A549 (cell line): ENCODE results near the gene DNAJC3. TPM values are rescaled to one million over a fixed set of nuclear protein-coding genes. Genes with fewer than 3 reads are reported as not detected.

Experiments
- ATAC-seq, 2 experiments: fragments of 200-7000 bp in 1 of 2; fragments of >200 bp in 1 of 2; cut with Nextera tagmentation in 1 of 2; cut with Tn5 transposase in 1 of 2; 3 replicates each; pipeline versions ENCODE4 v1.8.0 to v1.9.1; 2018 to 2020; ENCODE audit warnings: mild to moderate bottlenecking in 1 of 2, moderate library complexity in 1 of 2
- CTCF ChIA-PET: fragments of 300-600 bp; sonication (Branson Sonifier 250); formaldehyde crosslinking; extraction: SDS; loops from one replicate; lab custom pipeline; 2021; ENCODE audit warnings: antibody characterized with exemption, inconsistent platforms; lab: Yijun Ruan, JAX
- POLR2A ChIA-PET: fragments of 350-600 bp; formaldehyde crosslinking; extraction: SDS; loops from one replicate; lab custom pipeline; 2021; ENCODE audit warnings: antibody characterized with exemption, inconsistent platforms; lab: Yijun Ruan, JAX
- DNase-seq, 2 experiments: peaks; one replicate each; pipeline versions ENCODE4 v3.0.0 to v3.0.0-alpha.2; 2011 to 2016; ENCODE audit warnings: low read depth in 1 of 2, low spot score in 1 of 2
- FAIRE-seq: peaks from 2 replicates; lab custom pipeline; 2011; peaks lifted over from hg19 to GRCh38; lab: Jason Lieb, UNC
- H3K27ac ChIP-seq, 2 experiments: fragments of >200 bp; sonication (Bioruptor Twin); formaldehyde crosslinking; 3 replicates each; pipeline ENCODE4 v1.5.1; 2016 to 2017
- H3K4me1 ChIP-seq: fragments of >200 bp; sonication (Bioruptor Twin); formaldehyde crosslinking; 3 replicates; pipeline ENCODE4 v1.6.1; 2016
- H3K4me2 ChIP-seq: fragments of >200 bp; sonication (Bioruptor Twin); formaldehyde crosslinking; 3 replicates; pipeline ENCODE4 v1.6.1; 2016
- H3K4me3 ChIP-seq: fragments of >200 bp; sonication (Bioruptor Twin); formaldehyde crosslinking; 3 replicates; pipeline ENCODE4 v1.5.1; 2016
- H3K9me3 ChIP-seq: fragments of >200 bp; sonication (Bioruptor Twin); formaldehyde crosslinking; 3 replicates; pipeline ENCODE4 v1.6.1; 2016
- BHLHE40 ChIP-seq: IDR thresholded peaks from 2 replicates; pipeline ENCODE4 v1.6.1; 2012; ENCODE audit warnings: low read depth, low read length, inconsistent platforms
- CBX2 ChIP-seq: fragments of 200-600 bp; sonication (generic); IDR thresholded peaks from 2 replicates; pipeline ENCODE4 v1.6.1; 2016; ENCODE audit warnings: low read depth, mild to moderate bottlenecking, borderline replicate concordance
- CBX8 ChIP-seq: fragments of 200-600 bp; sonication (generic); IDR thresholded peaks from 2 replicates; pipeline ENCODE4 v1.6.1; 2016
- CHD2 ChIP-seq: fragments of 150-350 bp; IDR thresholded peaks from 2 replicates; pipeline ENCODE4 v1.6.1; 2014; ENCODE audit warnings: low read length; ENCODE audit not compliant: partially characterized antibody
- CHD4 ChIP-seq: fragments of 200-600 bp; sonication (generic); IDR thresholded peaks from 2 replicates; pipeline ENCODE4 v1.6.1; 2016; ENCODE audit warnings: antibody characterized with exemption, mild to moderate bottlenecking, borderline replicate concordance
- EHF ChIP-seq: fragments of 250-450 bp; sonication (Bioruptor Pico); IDR thresholded peaks from 2 replicates; pipeline ENCODE4 v1.5.0; 2020; ENCODE audit warnings: mild to moderate bottlenecking
- EP300 ChIP-seq, 2 experiments: fragments of >200 bp; sonication (Bioruptor Twin); formaldehyde crosslinking; IDR thresholded peaks; 2 replicates in 1 of 2; 3 replicates in 1 of 2; pipeline ENCODE4 v1.6.1; 2016 to 2017
- ESRRA ChIP-seq: fragments of 150-350 bp; IDR thresholded peaks from 2 replicates; pipeline ENCODE4 v1.6.1; 2014; ENCODE audit warnings: mild to moderate bottlenecking, low read length, borderline replicate concordance
- FOSB ChIP-seq: fragments of 250-450 bp; sonication (Bioruptor Pico); IDR thresholded peaks from 2 replicates; pipeline ENCODE4 v1.5.0; 2020; ENCODE audit warnings: mild to moderate bottlenecking, moderate library complexity
- JUN ChIP-seq, 2 experiments: fragments of >200 bp; sonication (Bioruptor Twin); formaldehyde crosslinking; IDR thresholded peaks; 2 replicates in 1 of 2; 3 replicates in 1 of 2; pipeline ENCODE4 v1.6.1; 2016 to 2017
- KDM1A ChIP-seq: fragments of 200-600 bp; sonication (generic); IDR thresholded peaks from 2 replicates; pipeline ENCODE4 v1.6.1; 2016; ENCODE audit warnings: low read depth, mild to moderate bottlenecking
- KDM5A ChIP-seq: fragments of 200-600 bp; sonication (generic); IDR thresholded peaks from 2 replicates; pipeline ENCODE4 v1.6.1; 2016; ENCODE audit warnings: antibody characterized with exemption, mild to moderate bottlenecking
- MAFK ChIP-seq: fragments of 450-650 bp; IDR thresholded peaks from 2 replicates; pipeline ENCODE4 v1.6.1; 2014; ENCODE audit not compliant: partially characterized antibody
- MAZ ChIP-seq: fragments of 150-350 bp; IDR thresholded peaks from 2 replicates; pipeline ENCODE4 v1.6.1; 2014; ENCODE audit warnings: antibody characterized with exemption, low read depth, low read length, borderline replicate concordance
- PHF8 ChIP-seq: fragments of 200-600 bp; sonication (generic); IDR thresholded peaks from 2 replicates; pipeline ENCODE4 v1.6.1; 2016; ENCODE audit warnings: low read depth, mild to moderate bottlenecking, antibody characterized with exemption, moderate library complexity, borderline replicate concordance
- POLR2AphosphoS2 ChIP-seq: conservative IDR thresholded peaks from 2 replicates; pipeline ENCODE4 v1.6.1; 2012; ENCODE audit warnings: low read length, improper control_type of control experiment, inconsistent platforms
- RFX5 ChIP-seq: fragments of 450-650 bp; IDR thresholded peaks from 2 replicates; pipeline ENCODE4 v1.7.1; 2014; ENCODE audit warnings: antibody characterized with exemption, mild to moderate bottlenecking, moderate library complexity
- SREBF2 ChIP-seq: fragments of 450-650 bp; IDR thresholded peaks from 2 replicates; pipeline ENCODE4 v1.6.1; 2014; ENCODE audit warnings: mild to moderate bottlenecking, moderate library complexity
- TFCP2L1 ChIP-seq: fragments of 250-450 bp; sonication (Bioruptor Pico); IDR thresholded peaks from 2 replicates; pipeline ENCODE4 v1.5.0; 2021; ENCODE audit warnings: mild to moderate bottlenecking
- ZNF302 ChIP-seq: fragments of 250-450 bp; sonication (Bioruptor Pico); IDR thresholded peaks from 2 replicates; pipeline ENCODE4 v1.9.0; 2021; ENCODE audit warnings: inconsistent platforms, mild to moderate bottlenecking, moderate library complexity
- WGBS: methylation state at CpG from one replicate; pipeline ENCODE4 v1.1.6; 2017; ENCODE audit errors: missing lambda C conversion rate; 5-methylcytosine and 5-hydroxymethylcytosine counted together
- polyA plus RNA-seq, 4 experiments: library from polyadenylated mRNA; depleted of rRNA in 3 of 4; stranded (reverse); fragments of >200 nt; fragmentation: RNase III in 1 of 4; extraction: RNeasy Plus Mini Kit Qiagen cat#74134 plus additional on column Dnase treatment in 1 of 4; gene quantifications; 2 replicates in 3 of 4; 3 replicates in 1 of 4; pipeline ENCODE4 v1.2.3, GENCODE V29; 2011 to 2017
- TF ChIP-seq, protein P1 (sequence below): fragments of 250-450 bp; sonication (Bioruptor Pico); IDR thresholded peaks from 2 replicates; pipeline ENCODE4 v1.5.0; 2021; ENCODE audit warnings: mild to moderate bottlenecking, moderate library complexity, borderline replicate concordance
- TF ChIP-seq, protein P2 (sequence below): IDR thresholded peaks from 2 replicates; pipeline ENCODE4 v1.6.1; 2012
- TF ChIP-seq, protein P3 (sequence below): IDR thresholded peaks from 2 replicates; pipeline ENCODE4 v1.6.1; 2012; ENCODE audit warnings: low read depth, borderline replicate concordance
- TF ChIP-seq, protein P4 (sequence below): IDR thresholded peaks from 2 replicates; pipeline ENCODE4 v1.6.1; 2012
- TF ChIP-seq, protein P5 (sequence below): fragments of 250-450 bp; sonication (Bioruptor Pico); IDR thresholded peaks from 2 replicates; pipeline ENCODE4 v1.5.0; 2020; ENCODE audit warnings: low read depth, mild to moderate bottlenecking, moderate library complexity

Gene DNAJC3
- polyA plus RNA-seq, 2 of the 4 experiments (the other 2 are of a cell fraction) = 11.1 to 21.9 TPM

DNA sequence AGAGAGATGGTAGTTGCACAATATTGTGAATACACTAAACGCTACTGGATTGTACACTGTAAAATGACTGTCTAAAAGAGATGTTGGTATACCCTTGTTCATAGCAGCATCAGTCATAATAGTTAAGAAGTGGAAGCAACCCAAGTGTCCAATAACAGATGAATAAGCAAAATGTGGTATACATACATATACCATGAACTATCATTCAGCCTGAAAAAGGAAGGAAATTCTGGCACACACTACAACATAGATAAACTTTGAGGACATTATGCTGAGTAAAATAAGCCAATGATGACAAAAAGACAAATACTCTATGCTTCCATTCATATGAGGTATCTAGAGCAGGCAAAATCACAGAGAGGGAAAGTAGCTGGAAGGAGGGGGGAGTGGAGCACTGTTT, 48.5 kb upstream of the DNAJC3 start:
- no peak for DNase-seq
- H3K4me2 ChIP-seq = no peak overlapping the region
- no peaks in the 10 kb centered on the region for H3K4me1 ChIP-seq
- no peak for TF ChIP-seq TFCP2L1 (CRISPR knock-in tag)
- TF ChIP-seq EHF (CRISPR knock-in tag) = no peak
- TF ChIP-seq, protein P1, sequence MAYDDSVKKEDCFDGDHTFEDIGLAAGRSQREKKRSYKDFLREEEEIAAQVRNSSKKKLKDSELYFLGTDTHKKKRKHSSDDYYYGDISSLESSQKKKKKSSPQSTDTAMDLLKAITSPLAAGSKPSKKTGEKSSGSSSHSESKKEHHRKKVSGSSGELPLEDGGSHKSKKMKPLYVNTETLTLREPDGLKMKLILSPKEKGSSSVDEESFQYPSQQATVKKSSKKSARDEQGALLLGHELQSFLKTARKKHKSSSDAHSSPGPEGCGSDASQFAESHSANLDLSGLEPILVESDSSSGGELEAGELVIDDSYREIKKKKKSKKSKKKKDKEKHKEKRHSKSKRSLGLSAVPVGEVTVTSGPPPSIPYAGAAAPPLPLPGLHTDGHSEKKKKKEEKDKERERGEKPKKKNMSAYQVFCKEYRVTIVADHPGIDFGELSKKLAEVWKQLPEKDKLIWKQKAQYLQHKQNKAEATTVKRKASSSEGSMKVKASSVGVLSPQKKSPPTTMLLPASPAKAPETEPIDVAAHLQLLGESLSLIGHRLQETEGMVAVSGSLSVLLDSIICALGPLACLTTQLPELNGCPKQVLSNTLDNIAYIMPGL (CRISPR knock-in tag) = no peak
- TF ChIP-seq CHD4 = no peak
- no peak for TF ChIP-seq POLR2AphosphoS2
- TF ChIP-seq SREBF2 = no peak
- no peak for TF ChIP-seq PHF8
- TF ChIP-seq, all 56 proteins: peak for 0
- Histone ChIP-seq H3K27ac (no peak overlapping the region), H3K9me3 (0 out of 3 replicates have a peak, but pooled peaks cover 6% of the 10 kb centered on the region), H3K4me3 (no peak overlapping the region)
- FAIRE-seq = no peak
- POLR2A ChIA-PET = no interaction called here
- WGBS = 96% methylated on average over 1 of the region's 1 CpG
- CTCF ChIA-PET = interaction anchor here (1.4 to 10.8 kb wide), 2 partner anchors 32 to 206 kb away, joined by 4 to 101 read pairs; no protein-coding TSS in a partner anchor
- no peak for ATAC-seq

DNA sequence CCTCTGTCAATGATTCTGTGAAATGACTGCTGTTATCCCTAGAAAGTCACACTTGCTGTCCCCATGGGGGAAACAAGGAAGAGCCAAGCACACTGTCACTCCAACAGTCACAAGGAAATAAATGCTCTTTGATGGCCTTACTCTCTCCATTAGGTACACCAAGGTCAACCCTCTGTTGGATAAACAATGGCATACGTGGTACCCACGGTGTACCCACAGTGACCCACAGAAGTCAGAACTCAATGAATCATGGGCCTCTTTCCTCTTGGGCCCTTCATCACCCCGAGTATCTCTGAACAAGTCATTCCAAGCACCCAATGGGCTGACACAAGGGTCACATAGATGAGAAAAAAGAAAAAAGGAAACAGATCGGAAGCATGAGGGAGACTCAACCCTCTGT, 47.9 kb upstream of the DNAJC3 start:
- no peak for DNase-seq
- no peak for ATAC-seq

DNA sequence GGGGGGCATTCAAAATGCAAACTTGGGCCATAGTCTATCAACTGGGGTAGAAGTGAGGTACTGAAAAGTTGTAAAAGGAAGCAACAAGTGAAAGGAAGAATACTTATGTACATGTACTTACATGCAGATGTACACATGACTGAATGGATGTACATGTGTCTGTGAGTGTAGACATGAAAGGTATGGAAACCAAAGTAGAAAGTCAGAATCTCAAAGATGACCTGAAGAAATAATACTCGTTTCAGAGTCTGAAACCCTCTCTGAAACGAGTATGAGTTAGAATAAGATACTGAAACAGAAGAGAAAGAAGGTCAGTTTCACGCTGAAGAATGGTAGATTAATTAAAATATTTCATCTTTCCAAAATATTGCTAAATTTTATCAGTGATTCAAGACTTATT, 46.3 kb upstream of the DNAJC3 start:
- no peak for DNase-seq
- no peak for FAIRE-seq
- ChIA-PET POLR2A (no interaction called here), CTCF (no interaction called here)
- ATAC-seq = no peak
- no peak overlapping the region for H3K4me2 ChIP-seq
- H3K4me3 ChIP-seq = no peak overlapping the region
- H3K4me1 ChIP-seq = no peaks in the 10 kb centered on the region
- TF ChIP-seq MAFK (no peak), TFCP2L1 (CRISPR knock-in tag) (no peak), CBX2 (no peak), CHD2 (no peak), EP300 (IDR thresholded peaks at IDR 0.05) (no peak), JUN (IDR thresholded peaks at IDR 0.05) (no peak), BHLHE40 (no peak), RFX5 (no peak), FOSB (CRISPR knock-in tag) (no peak), SREBF2 (no peak), KDM1A (no peak), KDM5A (no peak), ESRRA (no peak), MAZ (no peak), ZNF302 (CRISPR knock-in tag) (no peak)
- TF ChIP-seq, protein P2, sequence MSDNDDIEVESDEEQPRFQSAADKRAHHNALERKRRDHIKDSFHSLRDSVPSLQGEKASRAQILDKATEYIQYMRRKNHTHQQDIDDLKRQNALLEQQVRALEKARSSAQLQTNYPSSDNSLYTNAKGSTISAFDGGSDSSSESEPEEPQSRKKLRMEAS = no peak
- TF ChIP-seq, protein P3, sequence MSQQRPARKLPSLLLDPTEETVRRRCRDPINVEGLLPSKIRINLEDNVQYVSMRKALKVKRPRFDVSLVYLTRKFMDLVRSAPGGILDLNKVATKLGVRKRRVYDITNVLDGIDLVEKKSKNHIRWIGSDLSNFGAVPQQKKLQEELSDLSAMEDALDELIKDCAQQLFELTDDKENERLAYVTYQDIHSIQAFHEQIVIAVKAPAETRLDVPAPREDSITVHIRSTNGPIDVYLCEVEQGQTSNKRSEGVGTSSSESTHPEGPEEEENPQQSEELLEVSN = no peak
- TF ChIP-seq, protein P4, sequence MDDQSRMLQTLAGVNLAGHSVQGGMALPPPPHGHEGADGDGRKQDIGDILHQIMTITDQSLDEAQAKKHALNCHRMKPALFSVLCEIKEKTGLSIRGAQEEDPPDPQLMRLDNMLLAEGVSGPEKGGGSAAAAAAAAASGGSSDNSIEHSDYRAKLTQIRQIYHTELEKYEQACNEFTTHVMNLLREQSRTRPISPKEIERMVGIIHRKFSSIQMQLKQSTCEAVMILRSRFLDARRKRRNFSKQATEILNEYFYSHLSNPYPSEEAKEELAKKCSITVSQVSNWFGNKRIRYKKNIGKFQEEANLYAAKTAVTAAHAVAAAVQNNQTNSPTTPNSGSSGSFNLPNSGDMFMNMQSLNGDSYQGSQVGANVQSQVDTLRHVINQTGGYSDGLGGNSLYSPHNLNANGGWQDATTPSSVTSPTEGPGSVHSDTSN = no peak
- TF ChIP-seq, protein P5, sequence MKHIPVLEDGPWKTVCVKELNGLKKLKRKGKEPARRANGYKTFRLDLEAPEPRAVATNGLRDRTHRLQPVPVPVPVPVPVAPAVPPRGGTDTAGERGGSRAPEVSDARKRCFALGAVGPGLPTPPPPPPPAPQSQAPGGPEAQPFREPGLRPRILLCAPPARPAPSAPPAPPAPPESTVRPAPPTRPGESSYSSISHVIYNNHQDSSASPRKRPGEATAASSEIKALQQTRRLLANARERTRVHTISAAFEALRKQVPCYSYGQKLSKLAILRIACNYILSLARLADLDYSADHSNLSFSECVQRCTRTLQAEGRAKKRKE (CRISPR knock-in tag) = no peak
- H3K27ac ChIP-seq = no peak overlapping the region
- 0 out of 3 replicates have a peak, but pooled peaks cover 6% of the 10 kb centered on the region for H3K9me3 ChIP-seq
- WGBS = 92% methylated on average over 3 of the region's 3 CpGs

More for the DNA sequence above, 47.9 kb upstream of the DNAJC3 start:
- ChIA-PET POLR2A (no interaction called here), CTCF (interaction anchor here (1.4 kb wide), 1 partner anchor 32 kb away, joined by 4 read pairs; no protein-coding TSS in a partner anchor)
- Histone ChIP-seq H3K9me3 (0 out of 3 replicates have a peak, but pooled peaks cover 6% of the 10 kb centered on the region), H3K27ac (no peak overlapping the region), H3K4me3 (no peak overlapping the region), H3K4me1 (no peaks in the 10 kb centered on the region), H3K4me2 (no peak overlapping the region)
- WGBS = 94% methylated on average over 4 of the region's 4 CpGs
- TF ChIP-seq CBX8 = no peak
- no peak for FAIRE-seq
